Neural progenitor cell (in vitro differentiated cells): Measurements from ENCODE around the gene ADCY5.

Experiments used
- CTCF ChIP-seq: fragments of 200-600 bp; sonication (generic); IDR thresholded peaks from 2 replicates; pipeline ENCODE4 v1.5.1; 2017; ENCODE audit warnings: antibody characterized with exemption, mild to moderate bottlenecking
- EZH2 ChIP-seq: fragments of 200-600 bp; sonication (generic); IDR thresholded peaks from 2 replicates; pipeline ENCODE4 v1.6.1; 2017; ENCODE audit warnings: antibody characterized with exemption, mild to moderate bottlenecking, moderate library complexity

- TF ChIP-seq CTCF (no peak), EZH2 (no peak)
Observed at GRCh38 chr3:123404391-123404790, 44.5 kb downstream of the ADCY5 start.
